ENCODE measurements around the gene KAT6B.

- TF ChIP-seq POLR2A (IDR thresholded peaks at IDR 0.05) (no peak), EP300 (IDR thresholded peaks at IDR 0.05) (no peak), POLR2AphosphoS5 (IDR thresholded peaks at IDR 0.05) (no peak)
- TF ChIP-seq, protein P1, sequence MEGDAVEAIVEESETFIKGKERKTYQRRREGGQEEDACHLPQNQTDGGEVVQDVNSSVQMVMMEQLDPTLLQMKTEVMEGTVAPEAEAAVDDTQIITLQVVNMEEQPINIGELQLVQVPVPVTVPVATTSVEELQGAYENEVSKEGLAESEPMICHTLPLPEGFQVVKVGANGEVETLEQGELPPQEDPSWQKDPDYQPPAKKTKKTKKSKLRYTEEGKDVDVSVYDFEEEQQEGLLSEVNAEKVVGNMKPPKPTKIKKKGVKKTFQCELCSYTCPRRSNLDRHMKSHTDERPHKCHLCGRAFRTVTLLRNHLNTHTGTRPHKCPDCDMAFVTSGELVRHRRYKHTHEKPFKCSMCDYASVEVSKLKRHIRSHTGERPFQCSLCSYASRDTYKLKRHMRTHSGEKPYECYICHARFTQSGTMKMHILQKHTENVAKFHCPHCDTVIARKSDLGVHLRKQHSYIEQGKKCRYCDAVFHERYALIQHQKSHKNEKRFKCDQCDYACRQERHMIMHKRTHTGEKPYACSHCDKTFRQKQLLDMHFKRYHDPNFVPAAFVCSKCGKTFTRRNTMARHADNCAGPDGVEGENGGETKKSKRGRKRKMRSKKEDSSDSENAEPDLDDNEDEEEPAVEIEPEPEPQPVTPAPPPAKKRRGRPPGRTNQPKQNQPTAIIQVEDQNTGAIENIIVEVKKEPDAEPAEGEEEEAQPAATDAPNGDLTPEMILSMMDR (IDR thresholded peaks at IDR 0.05), result no peak
Observed at GRCh38 chr10:74852381-74852780, 26.0 kb downstream of the KAT6B start.

Data from sigmoid colon (tissue), 4 donors.